Measurements from ENCODE around the gene AJM1. TPM values are rescaled to one million over a fixed set of nuclear protein-coding genes. Genes with fewer than 3 reads are reported as not detected.

Gene AJM1
- total RNA-seq, 6 experiments from 2014 or later = 1.7 to 2.8 (median 2.6) TPM

DNA sequence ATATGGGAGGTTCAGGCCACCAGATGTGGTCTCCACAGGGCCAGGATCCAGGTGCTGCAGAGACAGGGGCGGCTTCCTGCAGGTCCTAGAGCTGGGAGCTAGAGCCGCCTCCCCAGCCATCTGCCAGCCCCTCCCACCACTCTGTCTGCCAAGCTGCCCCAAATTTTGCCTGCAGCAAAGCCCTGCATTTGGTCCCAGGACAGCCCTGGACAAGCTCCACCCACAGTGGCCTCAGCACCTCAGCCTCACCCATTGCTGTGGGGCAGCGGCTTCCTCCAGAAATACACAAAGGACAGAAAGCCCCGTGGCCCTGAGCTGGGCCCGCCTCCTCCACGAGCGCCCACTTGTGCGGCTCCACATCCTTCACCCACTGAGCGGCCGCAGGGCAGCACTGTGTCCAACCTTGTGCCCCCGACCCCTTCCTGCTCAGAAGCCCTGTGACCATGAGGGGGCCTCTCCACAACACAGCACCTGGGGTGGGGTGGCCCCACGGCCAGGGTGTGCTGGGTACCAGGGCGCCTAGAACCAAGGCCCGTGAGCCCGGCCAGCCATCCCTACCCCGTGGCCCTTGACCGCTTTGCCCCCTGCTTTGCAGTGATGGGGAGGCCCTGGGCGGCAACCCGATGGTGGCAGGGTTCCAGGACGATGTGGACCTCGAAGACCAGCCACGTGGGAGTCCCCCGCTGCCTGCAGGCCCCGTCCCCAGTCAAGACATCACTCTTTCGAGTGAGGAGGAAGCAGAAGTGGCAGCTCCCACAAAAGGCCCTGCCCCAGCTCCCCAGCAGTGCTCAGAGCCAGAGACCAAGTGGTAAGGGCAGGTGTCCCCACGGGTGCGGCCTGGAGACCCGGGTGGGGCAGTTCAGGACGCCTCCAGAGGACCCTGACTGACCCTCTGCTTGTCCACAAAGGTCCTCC is 3.7 kb upstream of the AJM1 start:
- H3K27ac ChIP-seq = no peak overlapping the region
- peaks cover 0 to 27% (median 6%) of the 10 kb centered on the region in 4 donors for H3K4me1 ChIP-seq
- H3K4me3 ChIP-seq = no peak overlapping the region
- ATAC-seq (no peak), DNase-seq (peak in 1 of 3 donors; percentile 15)
- no peaks in the 10 kb centered on the region for H3K36me3 ChIP-seq
- H3K27me3 ChIP-seq = no peaks in the 10 kb centered on the region
- no CpG with 5 or more reads among the region's 29 CpGs for WGBS (ENCODE audit: insufficient coverage, low coverage, low lambda C conversion rate, missing lambda C conversion rate)
- H3K9me3 ChIP-seq = no peaks in the 10 kb centered on the region
- TF ChIP-seq, protein P1, sequence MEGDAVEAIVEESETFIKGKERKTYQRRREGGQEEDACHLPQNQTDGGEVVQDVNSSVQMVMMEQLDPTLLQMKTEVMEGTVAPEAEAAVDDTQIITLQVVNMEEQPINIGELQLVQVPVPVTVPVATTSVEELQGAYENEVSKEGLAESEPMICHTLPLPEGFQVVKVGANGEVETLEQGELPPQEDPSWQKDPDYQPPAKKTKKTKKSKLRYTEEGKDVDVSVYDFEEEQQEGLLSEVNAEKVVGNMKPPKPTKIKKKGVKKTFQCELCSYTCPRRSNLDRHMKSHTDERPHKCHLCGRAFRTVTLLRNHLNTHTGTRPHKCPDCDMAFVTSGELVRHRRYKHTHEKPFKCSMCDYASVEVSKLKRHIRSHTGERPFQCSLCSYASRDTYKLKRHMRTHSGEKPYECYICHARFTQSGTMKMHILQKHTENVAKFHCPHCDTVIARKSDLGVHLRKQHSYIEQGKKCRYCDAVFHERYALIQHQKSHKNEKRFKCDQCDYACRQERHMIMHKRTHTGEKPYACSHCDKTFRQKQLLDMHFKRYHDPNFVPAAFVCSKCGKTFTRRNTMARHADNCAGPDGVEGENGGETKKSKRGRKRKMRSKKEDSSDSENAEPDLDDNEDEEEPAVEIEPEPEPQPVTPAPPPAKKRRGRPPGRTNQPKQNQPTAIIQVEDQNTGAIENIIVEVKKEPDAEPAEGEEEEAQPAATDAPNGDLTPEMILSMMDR (IDR thresholded peaks at IDR 0.05) = no peak
- TF ChIP-seq POLR2A (IDR thresholded peaks at IDR 0.05) = no peak
- intact Hi-C loops (cut with DNase I) = no loop called here

DNA sequence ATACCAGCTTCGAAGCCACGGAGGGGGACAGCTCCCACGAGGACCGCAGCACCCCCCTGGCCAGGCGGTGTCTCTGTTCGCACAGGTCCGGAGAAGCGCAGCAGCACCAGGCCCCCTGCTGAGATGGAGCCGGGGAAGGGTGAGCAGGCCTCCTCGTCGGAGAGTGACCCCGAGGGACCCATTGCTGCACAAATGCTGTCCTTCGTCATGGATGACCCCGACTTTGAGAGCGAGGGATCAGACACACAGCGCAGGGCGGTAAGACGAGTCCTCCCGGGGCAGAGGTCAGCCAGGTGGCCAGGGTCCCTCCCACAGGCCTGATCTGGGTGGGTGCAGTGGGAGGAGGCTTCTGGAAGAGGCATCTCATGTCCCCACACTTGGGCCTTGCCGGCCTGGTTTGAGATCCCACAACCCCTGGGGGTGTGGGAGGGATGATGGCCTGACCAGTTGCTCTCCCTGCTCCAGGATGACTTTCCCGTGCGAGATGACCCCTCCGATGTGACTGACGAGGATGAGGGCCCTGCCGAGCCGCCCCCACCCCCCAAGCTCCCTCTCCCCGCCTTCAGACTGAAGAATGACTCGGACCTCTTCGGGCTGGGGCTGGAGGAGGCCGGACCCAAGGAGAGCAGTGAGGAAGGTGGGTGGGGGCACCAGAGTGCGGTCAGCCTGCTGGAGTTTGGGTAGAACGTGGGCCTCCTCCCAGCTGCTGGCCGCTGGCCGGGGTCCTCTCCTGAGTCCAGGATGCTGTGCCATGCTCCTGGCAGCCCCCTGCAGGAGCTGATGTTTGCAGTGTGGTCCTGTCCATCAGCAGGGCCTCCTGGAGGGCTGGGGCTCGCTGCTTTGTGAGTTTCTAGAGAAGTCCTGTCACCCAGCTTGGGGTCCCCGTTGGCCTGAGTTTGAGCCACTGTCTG is 2.8 kb upstream of the AJM1 start:
- 73% methylated on average over 4 of the region's 36 CpGs for WGBS (ENCODE audit: insufficient coverage, low coverage, low lambda C conversion rate, missing lambda C conversion rate)
- no peak for ATAC-seq
- TF ChIP-seq, protein P1 (IDR thresholded peaks at IDR 0.05) = no peak
- no peak for TF ChIP-seq POLR2A (IDR thresholded peaks at IDR 0.05)
- H3K4me1 ChIP-seq = peaks cover 0 to 28% (median 6%) of the 10 kb centered on the region in 4 donors
- no peak overlapping the region for H3K27ac ChIP-seq
- H3K27me3 ChIP-seq = no peaks in the 10 kb centered on the region
- no peaks in the 10 kb centered on the region for H3K36me3 ChIP-seq
- DNase-seq = peak in 1 of 3 donors; percentile 17
- H3K9me3 ChIP-seq = no peaks in the 10 kb centered on the region
- intact Hi-C loops (cut with DNase I) = no loop called here
- H3K4me3 ChIP-seq = no peak overlapping the region

DNA sequence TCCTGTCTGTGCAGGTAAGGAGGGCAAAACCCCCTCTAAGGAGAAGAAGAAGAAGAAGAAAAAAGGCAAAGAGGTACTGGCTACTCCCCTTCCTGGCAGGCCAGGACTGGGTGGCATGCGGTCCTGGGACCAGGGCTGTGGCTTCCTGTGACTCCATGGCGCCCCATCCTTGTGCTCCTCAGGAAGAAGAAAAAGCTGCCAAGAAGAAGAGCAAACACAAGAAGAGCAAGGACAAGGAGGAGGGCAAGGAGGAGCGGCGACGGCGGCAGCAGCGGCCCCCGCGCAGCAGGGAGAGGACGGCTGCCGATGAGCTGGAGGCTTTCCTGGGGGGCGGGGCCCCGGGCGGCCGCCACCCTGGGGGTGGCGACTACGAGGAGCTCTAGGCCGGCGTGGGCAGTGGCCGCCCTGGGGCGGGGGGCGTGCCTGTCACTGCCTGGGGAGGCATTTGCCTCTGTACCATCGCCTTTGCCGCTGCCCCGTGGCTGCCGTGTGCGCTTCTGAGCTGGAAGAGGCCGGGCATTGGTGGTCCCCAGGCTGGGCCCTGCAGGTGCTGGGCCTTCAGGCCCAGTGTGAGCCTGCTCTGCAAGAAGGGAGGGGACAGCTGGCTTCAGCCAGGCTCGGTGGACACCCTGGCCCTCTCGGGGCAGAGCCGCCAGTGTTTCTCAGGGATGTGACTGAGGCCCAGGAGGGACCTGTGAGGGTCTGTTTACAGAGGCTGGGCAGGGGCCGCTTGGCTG is 2.0 kb upstream of the AJM1 start:
- H3K27me3 ChIP-seq = no peaks in the 10 kb centered on the region
- DNase-seq = no peak
- H3K9me3 ChIP-seq = no peaks in the 10 kb centered on the region
- H3K27ac ChIP-seq = peak overlapping the region in 1 of 3 donors; percentile 51
- no peak for ATAC-seq
- TF ChIP-seq POLR2A (IDR thresholded peaks at IDR 0.05) = no peak
- TF ChIP-seq, protein P1 (IDR thresholded peaks at IDR 0.05) = no peak
- peaks cover 0 to 28% (median 6%) of the 10 kb centered on the region in 4 donors for H3K4me1 ChIP-seq
- no peak overlapping the region for H3K4me3 ChIP-seq
- intact Hi-C loops (cut with DNase I) = no loop called here
- WGBS (ENCODE audit: insufficient coverage, low coverage, low lambda C conversion rate, missing lambda C conversion rate) = 89% methylated on average over 7 of the region's 32 CpGs
- no peaks in the 10 kb centered on the region for H3K36me3 ChIP-seq
